HCT116 (cell line): ENCODE measurements around the gene PIGBOS1.

Source experiments
- ATF3 ChIP-seq: IDR thresholded peaks from 2 replicates; pipeline ENCODE4 v1.6.1; 2012
- CTCF ChIP-seq, 3 experiments: fragments of 200-600 bp in 1 of 3; sonication (generic) in 1 of 3; IDR thresholded peaks in 2 of 3; conservative IDR thresholded peaks in 1 of 3; 2 replicates each; pipeline ENCODE4 v1.5.1; 2012 to 2017; ENCODE audit warnings: low read depth in 2 of 3, low read length in 2 of 3, antibody characterized with exemption in 1 of 3, borderline replicate concordance in 1 of 3, control low read depth in 1 of 3, mild to moderate bottlenecking in 1 of 3, mixed read lengths in 1 of 3, mixed run types in 1 of 3, moderate library complexity in 1 of 3; ENCODE audit not compliant: insufficient read depth in 1 of 3
- JUND ChIP-seq: IDR thresholded peaks from 2 replicates; pipeline ENCODE4 v1.6.1; 2012
- POLR2A ChIP-seq: IDR thresholded peaks from 2 replicates; pipeline ENCODE4 v1.7.0; 2011; ENCODE audit warnings: borderline replicate concordance; ENCODE audit not compliant: insufficient read depth, insufficient read length; ENCODE audit errors: extremely low read depth
- POLR2AphosphoS5 ChIP-seq: IDR thresholded peaks from 2 replicates; pipeline ENCODE4 v1.6.1; 2011; ENCODE audit warnings: mild to moderate bottlenecking, low read depth, low read length, moderate library complexity
- REST ChIP-seq: IDR thresholded peaks from 2 replicates; pipeline ENCODE4 v1.6.1; 2012; ENCODE audit warnings: low read depth
- ZNF274 ChIP-seq: fragments of 200-500 bp; sonication (Bioruptor generic); IDR thresholded peaks from 2 replicates; pipeline ENCODE4 v1.6.1; 2014; ENCODE audit warnings: mild to moderate bottlenecking, low read depth, low read length, inconsistent platforms

- TF ChIP-seq CTCF (IDR thresholded peaks at IDR 0.05 in 2 of 3, conservative IDR thresholded peaks at IDR 0.05 in 1 of 3; ENCODE audit: borderline replicate concordance in 1 of 3, insufficient read depth in 1 of 3, low read depth in 2 of 3, low read length in 2 of 3), result no peak
- no peak for TF ChIP-seq POLR2AphosphoS5
- TF ChIP-seq POLR2A, result no peak
- no peak for TF ChIP-seq REST
- no peak for TF ChIP-seq ATF3
- no peak for TF ChIP-seq JUND
- TF ChIP-seq ZNF274, result no peak
Measured at GRCh38 chr15:55358471-55358870, 39.5 kb upstream of the PIGBOS1 start.
